HepG2 (cell line): ENCODE results near the gene AMBRA1. TPM values are rescaled to one million over a fixed set of nuclear protein-coding genes. Genes with fewer than 3 reads are reported as not detected.

Experiments used
- ARHGAP35 ChIP-seq: sonication (generic); formaldehyde crosslinking; IDR thresholded peaks from 2 replicates; pipeline ENCODE4 v1.9.0; 2022; ENCODE audit warnings: mild to moderate bottlenecking, inconsistent platforms, moderate library complexity, missing genetic modification reagents, borderline replicate concordance
- DMAP1 ChIP-seq: IDR thresholded peaks from 2 replicates; pipeline ENCODE4 v1.6.1; 2016
- FOXP1 ChIP-seq, 2 experiments: fragments of 450-650 bp in 1 of 2; IDR thresholded peaks; 2 replicates each; pipeline ENCODE4 v1.6.1; 2017 to 2018; ENCODE audit warnings: antibody characterized with exemption in 1 of 2
- HOXA3 ChIP-seq: sonication (generic); formaldehyde crosslinking; IDR thresholded peaks from 2 replicates; pipeline ENCODE4 v1.5.0; 2020; ENCODE audit warnings: missing genetic modification reagents
- JDP2 ChIP-seq: sonication (generic); formaldehyde crosslinking; IDR thresholded peaks from 2 replicates; pipeline ENCODE4 v1.8.1; 2022; ENCODE audit warnings: missing genetic modification reagents, borderline replicate concordance
- MED13 ChIP-seq: sonication (generic); formaldehyde crosslinking; IDR thresholded peaks from 2 replicates; pipeline ENCODE4 v1.5.0; 2020; ENCODE audit warnings: missing genetic modification reagents
- MEF2D ChIP-seq: sonication (generic); formaldehyde crosslinking; IDR thresholded peaks from 2 replicates; pipeline ENCODE4 v1.5.1; 2020; ENCODE audit warnings: mild to moderate bottlenecking, missing genetic modification reagents
- RARA ChIP-seq: IDR thresholded peaks from 2 replicates; pipeline ENCODE4 v1.6.1; 2016; ENCODE audit warnings: missing genetic modification reagents, missing compliant biosample characterization
- THAP9 ChIP-seq: sonication (generic); formaldehyde crosslinking; IDR thresholded peaks from 2 replicates; pipeline ENCODE4; 2020; ENCODE audit warnings: missing genetic modification reagents, mild to moderate bottlenecking, borderline replicate concordance
- TP53 ChIP-seq: sonication (generic); formaldehyde crosslinking; conservative IDR thresholded peaks from 2 replicates; pipeline ENCODE4 v1.4.0; 2020; ENCODE audit warnings: missing genetic modification reagents
- ZBTB1 ChIP-seq: sonication (generic); formaldehyde crosslinking; IDR thresholded peaks from 2 replicates; pipeline ENCODE4 v1.4.0; 2020; ENCODE audit warnings: missing genetic modification reagents, borderline replicate concordance
- ZIK1 ChIP-seq: sonication (generic); formaldehyde crosslinking; IDR thresholded peaks from 2 replicates; pipeline ENCODE4 v1.5.0; 2020; ENCODE audit warnings: mild to moderate bottlenecking, low read depth, missing genetic modification reagents, borderline replicate concordance
- ZNF138 ChIP-seq: sonication (generic); formaldehyde crosslinking; IDR thresholded peaks from 2 replicates; pipeline ENCODE4 v1.5.0; 2020; ENCODE audit warnings: mild to moderate bottlenecking, low read depth, missing genetic modification reagents
- ZNF280D ChIP-seq: sonication (generic); formaldehyde crosslinking; IDR thresholded peaks from 2 replicates; pipeline ENCODE4 v1.5.1; 2020; ENCODE audit warnings: mild to moderate bottlenecking, missing genetic modification reagents
- ZNF296 ChIP-seq: sonication (generic); formaldehyde crosslinking; conservative IDR thresholded peaks from 2 replicates; pipeline ENCODE4 v1.5.0; 2020; ENCODE audit warnings: mild to moderate bottlenecking, missing genetic modification reagents
- ZNF839 ChIP-seq: sonication (generic); formaldehyde crosslinking; IDR thresholded peaks from 2 replicates; pipeline ENCODE4 v1.4.0; 2020; ENCODE audit warnings: missing genetic modification reagents, mild to moderate bottlenecking, borderline replicate concordance
- polyA plus RNA-seq, 8 experiments: library from polyadenylated mRNA; depleted of rRNA in 3 of 8; stranded (reverse) in 7 of 8; unstranded in 1 of 8; fragments of >200 nt; fragmentation: Illumina TruSeq in 4 of 8; extraction: Trizol in 4 of 8; gene quantifications; 2 replicates each; pipeline versions ENCODE4 v1.2.1 to v1.2.3, GENCODE V29; 2011 to 2016; ENCODE audit warnings: low read depth in 4 of 8, missing spikeins in 1 of 8, mixed read lengths in 1 of 8; ENCODE audit not compliant: insufficient read depth in 1 of 8
- total RNA-seq, 5 experiments: library from RNA; depleted of rRNA; stranded (reverse); fragments of >200 nt; fragmentation: Illumina TruSeq; extraction: Trizol; gene quantifications; 2 replicates each; pipeline ENCODE4 v1.2.3, GENCODE V29; 2016; ENCODE audit warnings: low read depth in 1 of 5
- TF ChIP-seq, protein P1 (sequence below): IDR thresholded peaks from 2 replicates; pipeline ENCODE4 v1.6.1; 2016; ENCODE audit warnings: missing compliant biosample characterization, missing genetic modification reagents, borderline replicate concordance
- TF ChIP-seq, protein P2 (sequence below): sonication (generic); formaldehyde crosslinking; IDR thresholded peaks from 2 replicates; pipeline ENCODE4 v1.4.0; 2020; ENCODE audit warnings: missing genetic modification reagents
- TF ChIP-seq, protein P3 (sequence below): sonication (generic); formaldehyde crosslinking; IDR thresholded peaks from 2 replicates; pipeline ENCODE4 v1.8.0; 2022; ENCODE audit warnings: missing genetic modification reagents, low read depth, mild to moderate bottlenecking, borderline replicate concordance

Gene AMBRA1
- total and polyA plus RNA-seq, 2 of the 13 experiments (the other 11 are each of a cell fraction or from before 2014, with no cell fraction given), result 15.7 to 26.0 TPM

- TF ChIP-seq ARHGAP35 (CRISPR knock-in tag), result peak; percentile 41; the same call in 1 of the 2 replicates
- peak; percentile 15; the same call in 1 of the 2 replicates for TF ChIP-seq ZNF296 (CRISPR knock-in tag)
- TF ChIP-seq, protein P1, sequence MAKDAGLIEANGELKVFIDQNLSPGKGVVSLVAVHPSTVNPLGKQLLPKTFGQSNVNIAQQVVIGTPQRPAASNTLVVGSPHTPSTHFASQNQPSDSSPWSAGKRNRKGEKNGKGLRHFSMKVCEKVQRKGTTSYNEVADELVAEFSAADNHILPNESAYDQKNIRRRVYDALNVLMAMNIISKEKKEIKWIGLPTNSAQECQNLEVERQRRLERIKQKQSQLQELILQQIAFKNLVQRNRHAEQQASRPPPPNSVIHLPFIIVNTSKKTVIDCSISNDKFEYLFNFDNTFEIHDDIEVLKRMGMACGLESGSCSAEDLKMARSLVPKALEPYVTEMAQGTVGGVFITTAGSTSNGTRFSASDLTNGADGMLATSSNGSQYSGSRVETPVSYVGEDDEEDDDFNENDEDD (CRISPR knock-in tag), result peak; percentile 14; the same call in 1 of the 2 replicates
- TF ChIP-seq JDP2 (CRISPR knock-in tag), result no peak
- TF ChIP-seq FOXP1 (IDR thresholded peaks at IDR 0.05), result no peak
- no peak for TF ChIP-seq FOXP1 (CRISPR knock-in tag; IDR thresholded peaks at IDR 0.05)
- TF ChIP-seq ZNF138 (CRISPR knock-in tag), result no peak
- peak; percentile 71; the same call in 1 of the 2 replicates for TF ChIP-seq ZNF280D (CRISPR knock-in tag)
- no peak for TF ChIP-seq ZBTB1 (CRISPR knock-in tag)
- TF ChIP-seq ZIK1 (CRISPR knock-in tag), result no peak
- 0 out of 2 replicates have a peak, but pooled peaks have one; percentile 47 for TF ChIP-seq TP53
- TF ChIP-seq RARA, result no peak
- TF ChIP-seq MEF2D, result peak; percentile 27; the same call in 1 of the 2 replicates
- TF ChIP-seq, protein P2, sequence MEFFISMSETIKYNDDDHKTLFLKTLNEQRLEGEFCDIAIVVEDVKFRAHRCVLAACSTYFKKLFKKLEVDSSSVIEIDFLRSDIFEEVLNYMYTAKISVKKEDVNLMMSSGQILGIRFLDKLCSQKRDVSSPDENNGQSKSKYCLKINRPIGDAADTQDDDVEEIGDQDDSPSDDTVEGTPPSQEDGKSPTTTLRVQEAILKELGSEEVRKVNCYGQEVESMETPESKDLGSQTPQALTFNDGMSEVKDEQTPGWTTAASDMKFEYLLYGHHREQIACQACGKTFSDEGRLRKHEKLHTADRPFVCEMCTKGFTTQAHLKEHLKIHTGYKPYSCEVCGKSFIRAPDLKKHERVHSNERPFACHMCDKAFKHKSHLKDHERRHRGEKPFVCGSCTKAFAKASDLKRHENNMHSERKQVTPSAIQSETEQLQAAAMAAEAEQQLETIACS, result peak; percentile 24; the same call in 1 of the 2 replicates
- TF ChIP-seq THAP9 (CRISPR knock-in tag), result peak; percentile 64
- TF ChIP-seq MED13, result no peak
- TF ChIP-seq, protein P3, sequence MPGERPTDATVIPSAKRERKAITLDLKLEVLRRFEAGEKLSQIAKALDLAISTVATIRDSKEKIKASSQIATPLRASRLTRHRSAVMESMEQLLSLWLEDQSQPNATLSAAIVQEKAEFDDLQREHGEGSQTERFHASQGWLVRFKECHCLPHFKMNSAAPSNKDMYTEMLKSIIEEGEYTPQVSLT (CRISPR knock-in tag), result no peak
- TF ChIP-seq DMAP1 (CRISPR knock-in tag), result no peak
- TF ChIP-seq HOXA3 (CRISPR knock-in tag), result peak; percentile 59; the same call in 1 of the 2 replicates
- no peak for TF ChIP-seq ZNF839
These were observed 204.1 kb downstream of the AMBRA1 start (continued) for GRCh38 chr11:46389450-46390330.
